ENCODE measurements around the gene PACSIN2.
A peak's percentile ranks its signal among the peaks of the same experiment; 100 is the strongest.
"Not testable (repeated sequence)": the region's sequence is repeated elsewhere in the genome, so short reads cannot be mapped to it uniquely, and the experiment has no call there.

Gene PACSIN2

GRCh38 chr22:42924436-42924835 lies 90.5 kb downstream of the PACSIN2 start:
- TF ChIP-seq CTCF (IDR thresholded peaks at IDR 0.05; ENCODE audit: low read depth, low read length) = no peak
- no peaks in the 10 kb centered on the region for H3K36me3 ChIP-seq
- DNase-seq = no peak
- H3K27me3 ChIP-seq (ENCODE audit: insufficient read depth, low read depth, severe bottlenecking) = no peaks in the 10 kb centered on the region
- no peak overlapping the region for H3K4me3 ChIP-seq (ENCODE audit: low read depth, low read length)
- no peak overlapping the region for H3K27ac ChIP-seq
- no peaks in the 10 kb centered on the region for H3K9me3 ChIP-seq (ENCODE audit: severe bottlenecking)

- H3K27me3 ChIP-seq (ENCODE audit: insufficient read depth, low read depth, severe bottlenecking) = no peaks in the 10 kb centered on the region
- no peak overlapping the region for H3K27ac ChIP-seq
- H3K4me3 ChIP-seq (ENCODE audit: low read depth, low read length) = no peak overlapping the region
- no peak for DNase-seq
- H3K9me3 ChIP-seq (ENCODE audit: severe bottlenecking) = no peaks in the 10 kb centered on the region
- no peaks in the 10 kb centered on the region for H3K36me3 ChIP-seq
- TF ChIP-seq CTCF (IDR thresholded peaks at IDR 0.05; ENCODE audit: low read depth, low read length) = no peak
Observed at GRCh38 chr22:42922374-42923191, 92.4 kb downstream of the PACSIN2 start.

GRCh38 chr22:42920101-42920820 lies 94.7 kb downstream of the PACSIN2 start:
- Histone ChIP-seq H3K36me3 (no peaks in the 10 kb centered on the region), H3K4me3 (ENCODE audit: low read depth, low read length) (no peak overlapping the region), H3K27me3 (ENCODE audit: insufficient read depth, low read depth, severe bottlenecking) (no peaks in the 10 kb centered on the region), H3K9me3 (ENCODE audit: severe bottlenecking) (no peaks in the 10 kb centered on the region), H3K27ac (no peak overlapping the region)
- no peak for DNase-seq
- TF ChIP-seq CTCF (IDR thresholded peaks at IDR 0.05; ENCODE audit: low read depth, low read length) = no peak

GRCh38 chr22:42919199-42919598 lies 95.8 kb downstream of the PACSIN2 start:
- H3K27ac ChIP-seq = no peak overlapping the region
- no peak for TF ChIP-seq CTCF (IDR thresholded peaks at IDR 0.05; ENCODE audit: low read depth, low read length)
- no peaks in the 10 kb centered on the region for H3K36me3 ChIP-seq
- H3K9me3 ChIP-seq (ENCODE audit: severe bottlenecking) = no peaks in the 10 kb centered on the region
- peak; percentile 44 for DNase-seq
- no peak overlapping the region for H3K4me3 ChIP-seq (ENCODE audit: low read depth, low read length)
- H3K27me3 ChIP-seq (ENCODE audit: insufficient read depth, low read depth, severe bottlenecking) = no peaks in the 10 kb centered on the region

GRCh38 chr22:42918500-42918899 lies 96.4 kb downstream of the PACSIN2 start:
- Histone ChIP-seq H3K36me3 (no peaks in the 10 kb centered on the region), H3K4me3 (ENCODE audit: low read depth, low read length) (no peak overlapping the region), H3K9me3 (ENCODE audit: severe bottlenecking) (no peaks in the 10 kb centered on the region), H3K27me3 (ENCODE audit: insufficient read depth, low read depth, severe bottlenecking) (no peaks in the 10 kb centered on the region), H3K27ac (no peak overlapping the region)
- no peak for TF ChIP-seq CTCF (IDR thresholded peaks at IDR 0.05; ENCODE audit: low read depth, low read length)
- no peak for DNase-seq

GRCh38 chr22:42917358-42917757 lies 97.6 kb downstream of the PACSIN2 start:
- DNase-seq; H3K27ac ChIP-seq; H3K9me3 ChIP-seq (ENCODE audit: severe bottlenecking); H3K27me3 ChIP-seq (ENCODE audit: insufficient read depth, low read depth, severe bottlenecking); H3K36me3 ChIP-seq; H3K4me3 ChIP-seq (ENCODE audit: low read depth, low read length): not testable (repeated sequence)
